Activated CD8-positive, alpha-beta T cell treated with anti-CD3 and anti-CD28 coated beads for 36 hours (primary cell): ENCODE measurements around the gene ST8SIA2. TPM values are rescaled to one million over a fixed set of nuclear protein-coding genes. Genes with fewer than 3 reads are reported as not detected.

Experiments
- ATAC-seq: fragments of 200-7000 bp; cut with Tn5 transposase; one replicate; pipeline ENCODE4 v1.10.0; 2021; ENCODE audit warnings: mild to moderate bottlenecking, moderate library complexity
- CTCF ChIA-PET: fragments of 350-600 bp; sonication (Branson Sonifier 250); formaldehyde crosslinking; loops from one replicate; lab custom pipeline; 2021; ENCODE audit warnings: antibody characterized with exemption; lab: Charles Lee
- POLR2A ChIA-PET: fragments of 350-600 bp; sonication (Branson Sonifier 250); formaldehyde crosslinking; loops from one replicate; lab custom pipeline; 2021; ENCODE audit warnings: antibody characterized with exemption; lab: Charles Lee
- DNase-seq: peaks from one replicate; pipeline ENCODE4 v3.0.0-alpha.2; 2020
- H3K27ac Mint-ChIP-seq: one replicate; pipeline ENCODE4 v1.8.0; 2021; ENCODE audit warnings: mild to moderate bottlenecking, mixed read lengths
- H3K27me3 Mint-ChIP-seq: one replicate; pipeline ENCODE4 v1.8.0; 2021; ENCODE audit warnings: mixed read lengths
- H3K36me3 Mint-ChIP-seq: one replicate; pipeline ENCODE4 v1.8.0; 2021; ENCODE audit warnings: low read depth, mixed read lengths
- H3K4me1 Mint-ChIP-seq: one replicate; pipeline ENCODE4 v1.8.0; 2021; ENCODE audit warnings: low read depth, mixed read lengths
- H3K4me3 Mint-ChIP-seq: one replicate; pipeline ENCODE4 v1.8.0; 2021; ENCODE audit warnings: mild to moderate bottlenecking, moderate library complexity, mixed read lengths
- H3K9me3 Mint-ChIP-seq: one replicate; pipeline ENCODE4 v1.8.0; 2021; ENCODE audit warnings: mixed read lengths
- CTCF ChIP-seq: fragments of 200-600 bp; IDR thresholded peaks from one replicate; pipeline ENCODE4 v1.8.0; 2022; ENCODE audit warnings: antibody characterized with exemption, mild to moderate bottlenecking
- intact Hi-C: fragments of 100-400 bp; cut with micrococcal nuclease; formaldehyde crosslinking; loops from one replicate; pipeline ENCODE4 v1.10.0; 2022
- total RNA-seq, 2 experiments: library from RNA; stranded (reverse); gene quantifications; one replicate each; pipeline ENCODE4 v1.2.3, GENCODE V29; 2021

ST8SIA2 gene
- total RNA-seq, 2 experiments from 2014 or later = not detected

DNA sequence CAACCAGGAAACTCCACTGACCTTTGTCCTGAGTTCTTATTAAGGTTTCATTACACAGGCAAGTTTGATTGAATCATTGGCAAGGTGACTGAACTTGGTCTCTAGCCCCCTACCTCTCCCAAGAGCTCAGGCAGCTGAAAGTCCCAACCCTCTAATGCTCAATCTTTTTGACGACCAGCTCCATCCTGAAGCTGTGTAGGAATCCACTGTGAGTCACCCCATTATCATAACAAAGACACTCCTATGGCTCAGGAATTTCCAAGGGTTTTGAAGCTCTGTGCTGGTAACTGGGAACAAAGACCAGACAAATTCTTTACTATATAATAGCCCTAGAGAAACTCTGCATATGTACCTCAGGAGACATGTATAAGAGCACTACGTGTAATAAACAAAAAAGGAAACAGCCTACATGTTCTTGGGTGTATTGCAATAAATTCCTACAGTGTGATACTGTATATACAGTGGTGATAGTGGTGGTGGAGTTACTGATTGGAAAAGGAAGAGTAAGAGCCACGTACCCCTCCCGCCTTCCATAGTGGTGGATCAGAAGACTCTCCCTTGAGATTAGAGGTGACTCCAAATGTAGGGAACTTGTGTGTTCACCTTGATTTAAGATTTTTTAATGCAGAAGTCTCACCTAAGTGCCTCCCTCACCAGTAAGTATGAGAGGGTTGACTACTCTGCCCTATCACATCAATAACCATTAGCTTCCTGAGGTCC lies 116.6 kb downstream of the ST8SIA2 start:
- ChIA-PET CTCF (no interaction called here), POLR2A (no interaction called here)
- no peak for ATAC-seq
- TF ChIP-seq CTCF = no peak
- Mint-ChIP-seq H3K9me3 (peaks cover 6% of the 10 kb centered on the region), H3K4me1 (no peaks in the 10 kb centered on the region), H3K27me3 (no peaks in the 10 kb centered on the region), H3K4me3 (no peak overlapping the region), H3K27ac (no peak overlapping the region), H3K36me3 (no peaks in the 10 kb centered on the region)
- intact Hi-C loops = no loop called here
- no peak for DNase-seq
